ENCODE results near the gene SLC41A1.

GRCh38 chr1:205809469-205809868 lies 3.5 kb downstream of the SLC41A1 start:
- no peak for TF ChIP-seq ZFX (IDR thresholded peaks at IDR 0.05; ENCODE audit: borderline replicate concordance)
- no peak for TF ChIP-seq CTCF (IDR thresholded peaks at IDR 0.05)

Data from 22Rv1 (cell line).